C4-2B (cell line): ENCODE data around the gene RPS27A.

Source experiments
- CTCF ChIP-seq: fragments of 450-650 bp; conservative IDR thresholded peaks from 2 replicates; pipeline ENCODE4 v1.5.1; 2017; ENCODE audit warnings: mild to moderate bottlenecking
- ZFX ChIP-seq: fragments of 450-650 bp; IDR thresholded peaks from 2 replicates; pipeline ENCODE4 v1.6.1; 2017

- no peak for TF ChIP-seq CTCF
- TF ChIP-seq ZFX: no peak
These were observed 4.6 kb downstream of the RPS27A start for GRCh38 chr2:55236992-55237543.
